BJ (cell line): Measurements from ENCODE around the gene CLK4. TPM values are rescaled to one million over a fixed set of nuclear protein-coding genes. Genes with fewer than 3 reads are reported as not detected.

Experiments used
- CTCF ChIA-PET: fragments of 350-600 bp; formaldehyde crosslinking; extraction: SDS; loops from one replicate; lab custom pipeline; 2021; ENCODE audit warnings: antibody characterized with exemption, inconsistent platforms; lab: Yijun Ruan, JAX
- POLR2A ChIA-PET: fragments of 300-600 bp; sonication (Branson Sonifier 250); formaldehyde crosslinking; extraction: SDS; loops from one replicate; lab custom pipeline; 2021; ENCODE audit warnings: antibody characterized with exemption; lab: Charles Lee
- DNase-seq: peaks from one replicate; pipeline ENCODE4 v3.0.0-alpha.2; 2011; ENCODE audit warnings: low read depth
- H3K27me3 ChIP-seq: 2 replicates; pipeline ENCODE4 v1.6.0; 2011; ENCODE audit warnings: low read length; ENCODE audit not compliant: control insufficient read depth, insufficient read depth
- H3K36me3 ChIP-seq: 2 replicates; pipeline ENCODE4 v1.5.1; 2011; ENCODE audit warnings: low read length; ENCODE audit not compliant: control insufficient read depth, insufficient read depth
- H3K4me3 ChIP-seq: 2 replicates; pipeline ENCODE4 v1.5.1; 2011; ENCODE audit warnings: low read depth, mild to moderate bottlenecking, control low read depth, low read length
- polyA plus RNA-seq: library from polyadenylated mRNA; depleted of rRNA; stranded (reverse); fragments of >200 nt; gene quantifications from 2 replicates; pipeline ENCODE4 v1.2.3, GENCODE V29; 2011
- TF ChIP-seq, protein P1 (sequence below): IDR thresholded peaks from 2 replicates; pipeline ENCODE4 v1.5.1; 2011; ENCODE audit warnings: low read depth, mild to moderate bottlenecking, control low read depth, inconsistent platforms, low read length, moderate library complexity; ENCODE audit not compliant: insufficient read depth

The CLK4 gene
- polyA plus RNA-seq, 1 experiment = 12.4 TPM

DNA sequence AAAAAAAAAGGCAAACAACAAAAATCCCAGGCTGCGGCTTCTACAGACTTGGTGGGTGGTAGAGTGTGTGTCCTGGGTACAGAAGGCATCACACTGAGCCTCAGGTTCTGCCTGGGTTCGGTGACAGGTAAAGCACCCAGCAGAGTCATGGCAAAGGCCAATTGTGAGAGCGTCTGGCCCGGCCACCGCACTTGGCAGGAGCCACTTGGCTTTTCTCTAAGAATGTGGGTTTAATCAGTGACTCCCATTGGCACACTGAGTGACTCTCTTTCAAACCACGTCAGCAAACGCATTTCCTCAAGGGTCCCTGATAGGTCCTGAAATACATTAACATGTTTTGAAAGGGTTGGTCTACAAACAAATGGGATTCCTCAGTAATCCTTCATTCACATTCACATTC is 53.6 kb downstream of the CLK4 start:
- TF ChIP-seq, protein P1, sequence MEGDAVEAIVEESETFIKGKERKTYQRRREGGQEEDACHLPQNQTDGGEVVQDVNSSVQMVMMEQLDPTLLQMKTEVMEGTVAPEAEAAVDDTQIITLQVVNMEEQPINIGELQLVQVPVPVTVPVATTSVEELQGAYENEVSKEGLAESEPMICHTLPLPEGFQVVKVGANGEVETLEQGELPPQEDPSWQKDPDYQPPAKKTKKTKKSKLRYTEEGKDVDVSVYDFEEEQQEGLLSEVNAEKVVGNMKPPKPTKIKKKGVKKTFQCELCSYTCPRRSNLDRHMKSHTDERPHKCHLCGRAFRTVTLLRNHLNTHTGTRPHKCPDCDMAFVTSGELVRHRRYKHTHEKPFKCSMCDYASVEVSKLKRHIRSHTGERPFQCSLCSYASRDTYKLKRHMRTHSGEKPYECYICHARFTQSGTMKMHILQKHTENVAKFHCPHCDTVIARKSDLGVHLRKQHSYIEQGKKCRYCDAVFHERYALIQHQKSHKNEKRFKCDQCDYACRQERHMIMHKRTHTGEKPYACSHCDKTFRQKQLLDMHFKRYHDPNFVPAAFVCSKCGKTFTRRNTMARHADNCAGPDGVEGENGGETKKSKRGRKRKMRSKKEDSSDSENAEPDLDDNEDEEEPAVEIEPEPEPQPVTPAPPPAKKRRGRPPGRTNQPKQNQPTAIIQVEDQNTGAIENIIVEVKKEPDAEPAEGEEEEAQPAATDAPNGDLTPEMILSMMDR = no peak
- ChIA-PET CTCF (no interaction called here), POLR2A (no interaction called here)
- Histone ChIP-seq H3K36me3 (no peaks in the 10 kb centered on the region), H3K4me3 (no peak overlapping the region), H3K27me3 (no peaks in the 10 kb centered on the region)
- no peak for DNase-seq

DNA sequence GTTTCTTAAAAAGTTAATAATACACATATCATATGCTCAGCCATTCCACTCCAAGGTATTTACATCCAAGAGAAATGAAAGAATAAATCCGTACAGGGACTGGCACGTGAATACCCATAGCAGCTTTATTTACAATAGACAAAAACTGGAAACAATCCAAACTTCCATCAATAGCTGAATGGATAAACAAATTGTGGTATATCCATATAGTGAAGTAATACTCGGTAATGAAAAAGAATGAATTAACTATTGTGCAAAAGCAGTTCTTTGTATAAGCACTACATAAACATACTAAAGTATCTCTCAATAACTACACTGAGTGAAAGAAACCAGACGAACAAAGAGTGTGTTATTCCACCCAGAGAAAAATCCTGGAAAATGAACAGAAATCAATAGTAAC is 54.2 kb downstream of the CLK4 start:
- ChIA-PET POLR2A (no interaction called here), CTCF (no interaction called here)
- no peak for DNase-seq
- no peaks in the 10 kb centered on the region for H3K27me3 ChIP-seq
- TF ChIP-seq, protein P1 = no peak
- no peaks in the 10 kb centered on the region for H3K36me3 ChIP-seq
- no peak overlapping the region for H3K4me3 ChIP-seq

DNA sequence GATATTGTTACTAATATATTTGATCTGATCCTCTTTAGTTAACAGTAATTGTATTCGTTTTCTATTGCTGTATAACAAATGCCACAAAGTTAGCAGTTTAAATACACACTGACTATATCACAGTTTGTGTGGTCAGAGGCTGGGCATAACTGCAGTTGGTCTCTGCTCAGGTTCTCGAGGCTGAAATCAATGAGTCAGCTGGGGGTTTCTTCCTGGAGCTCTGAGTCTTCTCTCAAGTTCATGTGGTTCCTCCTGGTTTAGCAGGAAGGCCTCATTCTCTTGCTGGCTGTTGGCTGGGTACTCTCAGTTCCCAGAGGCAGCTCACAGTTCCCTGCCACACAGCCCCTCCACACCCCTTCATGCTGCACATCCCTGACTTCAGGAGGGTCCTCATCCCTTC is 57.4 kb downstream of the CLK4 start:
- DNase-seq = no peak
- ChIA-PET CTCF (no interaction called here), POLR2A (no interaction called here)
- Histone ChIP-seq H3K36me3 (no peaks in the 10 kb centered on the region), H3K4me3 (no peak overlapping the region), H3K27me3 (no peaks in the 10 kb centered on the region)
- TF ChIP-seq, protein P1 = no peak

DNA sequence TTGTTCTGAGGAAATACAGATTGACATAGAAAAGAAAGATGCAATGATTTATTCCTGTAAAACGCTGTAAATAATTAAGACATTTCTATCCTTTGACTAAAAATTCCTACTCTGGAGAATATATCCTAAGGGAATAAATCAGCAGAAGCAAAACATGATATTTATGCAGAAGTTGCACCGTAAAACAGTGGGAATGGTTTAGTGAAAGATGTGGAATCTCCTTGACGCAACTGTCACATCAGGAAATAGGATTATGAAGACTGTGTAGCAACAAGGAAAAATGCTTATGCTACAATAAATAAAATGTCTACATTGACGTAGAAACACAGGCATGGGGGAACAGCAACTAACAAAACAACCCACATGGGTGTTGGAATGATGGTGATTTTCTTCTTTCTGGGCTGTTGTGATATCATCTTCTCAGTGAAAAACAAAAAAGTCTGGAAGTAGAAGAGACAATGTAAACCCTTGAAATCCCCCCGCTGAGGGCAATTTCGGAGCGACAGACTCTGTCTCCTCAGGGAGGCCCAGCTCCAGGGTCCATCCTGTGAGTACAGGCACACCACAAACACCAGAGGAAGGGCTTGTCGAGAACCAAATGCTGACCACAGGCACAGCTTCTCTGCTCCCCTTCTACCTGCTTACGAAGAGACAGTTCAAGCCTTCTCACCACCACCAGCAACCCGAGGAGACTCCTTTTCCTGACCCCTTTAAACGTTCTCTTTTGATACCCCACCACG is 61.9 kb downstream of the CLK4 start:
- H3K36me3 ChIP-seq = no peaks in the 10 kb centered on the region
- ChIA-PET POLR2A (no interaction called here), CTCF (no interaction called here)
- TF ChIP-seq, protein P1 = no peak
- no peak overlapping the region for H3K4me3 ChIP-seq
- DNase-seq = no peak
- no peaks in the 10 kb centered on the region for H3K27me3 ChIP-seq

DNA sequence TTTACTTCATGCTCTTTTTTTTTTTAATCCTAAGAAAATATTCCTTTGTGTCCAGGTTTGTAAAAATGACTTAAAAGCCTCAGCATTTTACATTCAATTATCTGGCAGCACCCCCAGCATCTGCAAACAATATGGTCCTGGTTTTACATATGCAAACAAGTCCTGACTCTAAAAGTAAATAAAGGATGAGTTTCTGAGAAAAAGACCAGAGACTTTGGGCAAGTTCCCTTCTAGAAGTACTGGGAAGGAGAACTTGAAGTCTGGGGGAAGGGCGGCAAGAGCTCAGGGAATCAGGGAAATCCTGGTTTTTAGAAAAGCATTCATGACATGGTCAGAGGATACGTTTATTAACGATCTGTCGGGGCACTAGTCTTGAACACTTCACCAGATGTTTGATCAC is 62.5 kb downstream of the CLK4 start:
- TF ChIP-seq, protein P1 = no peak
- ChIA-PET POLR2A (no interaction called here), CTCF (no interaction called here)
- H3K27me3 ChIP-seq = no peaks in the 10 kb centered on the region
- DNase-seq = no peak
- no peaks in the 10 kb centered on the region for H3K36me3 ChIP-seq
- no peak overlapping the region for H3K4me3 ChIP-seq
